HG02884 (cell line): Measurements from ENCODE around the gene SPATS2L.

Source experiments
- ATAC-seq: cut with Tn5 transposase; IDR thresholded peaks from one replicate; pipeline ENCODE4 v1.9.1; 2021; ENCODE audit warnings: mild to moderate bottlenecking, moderate library complexity; ENCODE audit not compliant: unreplicated experiment

The SPATS2L gene

DNA sequence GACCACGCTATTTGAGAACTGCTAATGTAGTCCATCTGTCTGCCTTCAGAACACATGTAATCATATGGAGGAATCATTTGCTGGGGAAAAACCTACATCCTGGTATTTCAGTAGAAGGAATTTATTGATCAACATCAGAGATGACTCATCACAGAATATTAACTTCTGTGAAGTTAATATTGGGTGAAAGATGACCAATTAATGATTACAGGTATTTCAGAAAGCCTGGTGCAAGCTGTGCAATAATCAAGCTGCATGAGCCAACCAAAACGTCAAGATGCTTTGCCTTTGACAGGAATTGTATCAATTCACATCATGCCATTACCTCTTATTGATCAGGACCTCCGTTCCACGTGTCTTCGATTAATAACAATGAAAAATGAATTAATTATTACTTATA, 9.4 kb upstream of the SPATS2L start:
- ATAC-seq, result no peak

DNA sequence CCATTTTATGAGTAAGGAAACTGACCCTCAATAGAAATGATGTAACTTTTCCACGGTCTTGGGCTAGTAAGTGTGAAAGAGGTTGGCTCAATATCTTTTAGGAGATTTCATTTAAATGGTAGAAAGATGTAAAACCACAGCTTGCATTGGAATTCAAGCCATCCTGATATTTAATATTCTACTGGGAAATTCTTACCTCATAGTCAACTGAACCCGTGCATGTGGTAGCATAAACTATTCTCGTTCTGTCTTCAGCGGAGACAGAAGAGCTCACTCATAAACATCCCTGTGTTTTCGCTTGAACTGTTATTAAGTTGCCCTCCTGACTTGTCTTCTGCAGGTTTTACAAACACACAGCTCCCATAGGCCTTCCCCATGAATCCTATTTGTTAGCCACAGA, 8.5 kb upstream of the SPATS2L start:
- ATAC-seq, result no peak

DNA sequence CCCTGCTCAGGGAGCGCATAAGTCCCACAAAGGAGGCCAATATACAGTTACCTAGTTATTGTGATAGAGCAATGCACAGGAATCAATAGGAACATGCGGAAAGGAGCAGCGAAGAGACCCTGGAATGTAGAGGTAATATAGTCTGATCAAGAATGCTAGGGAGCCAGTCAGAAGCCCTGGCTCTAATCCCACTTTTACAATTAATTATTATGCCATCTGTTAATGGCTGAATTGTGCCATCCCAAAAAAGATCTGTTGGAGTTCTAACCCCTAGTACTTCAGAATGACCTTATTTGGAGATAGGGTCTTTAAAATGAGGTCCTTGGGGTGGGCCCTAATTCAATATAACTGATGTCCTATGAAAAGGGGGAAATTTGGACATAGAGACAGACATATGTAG, 7.7 kb upstream of the SPATS2L start:
- ATAC-seq, result no peak

DNA sequence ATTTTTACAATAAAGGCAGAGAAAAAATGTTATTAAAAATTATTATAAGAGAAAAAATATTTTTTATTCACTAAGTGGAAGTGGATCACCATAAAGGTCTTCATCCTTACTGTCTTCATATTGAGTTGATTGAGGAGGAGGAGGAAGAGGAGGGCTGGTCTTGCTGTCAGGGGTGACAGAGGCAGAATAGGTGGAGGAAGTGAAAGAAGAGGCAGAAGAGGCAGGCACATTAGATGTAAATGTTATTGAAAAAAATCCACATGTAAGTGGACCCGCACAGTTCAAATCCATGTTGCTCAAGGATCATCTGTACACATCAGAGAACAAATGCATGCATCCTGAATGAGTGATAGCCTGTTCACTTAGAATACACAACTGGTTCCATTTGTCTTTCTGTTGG, 6.4 kb upstream of the SPATS2L start:
- no peak for ATAC-seq

DNA sequence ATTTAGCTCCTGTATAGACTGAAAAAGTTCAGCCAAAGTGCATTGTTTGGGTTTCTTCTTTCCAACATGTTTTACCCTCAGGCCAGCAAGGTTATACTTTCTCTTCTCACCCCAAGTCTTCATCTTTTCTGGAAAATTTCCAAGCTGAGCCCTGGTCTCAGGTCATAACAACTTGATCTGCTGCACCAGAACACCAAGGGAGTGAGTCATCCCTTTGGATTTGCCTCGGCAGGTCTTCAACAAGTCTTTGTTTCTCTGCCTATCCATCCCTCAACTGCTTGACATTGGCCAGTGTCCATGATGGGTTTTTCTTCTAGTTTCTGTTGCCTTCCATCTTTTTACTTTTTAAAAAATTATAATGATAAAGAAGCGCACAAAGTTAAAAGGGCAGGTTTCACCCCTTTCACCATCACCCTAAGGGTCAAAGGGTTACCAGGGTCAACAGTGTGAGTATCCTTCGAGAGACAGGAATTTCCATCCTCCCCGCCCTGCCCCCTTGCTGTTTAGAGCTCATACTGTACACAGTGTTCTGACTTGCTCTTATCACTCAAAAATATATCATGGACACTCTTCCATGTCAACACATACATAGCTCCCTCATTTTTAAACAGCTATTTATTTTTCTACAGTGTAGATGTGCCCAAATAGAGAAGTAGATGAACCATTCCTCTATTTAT, 5.7 kb upstream of the SPATS2L start:
- ATAC-seq, result no peak

DNA sequence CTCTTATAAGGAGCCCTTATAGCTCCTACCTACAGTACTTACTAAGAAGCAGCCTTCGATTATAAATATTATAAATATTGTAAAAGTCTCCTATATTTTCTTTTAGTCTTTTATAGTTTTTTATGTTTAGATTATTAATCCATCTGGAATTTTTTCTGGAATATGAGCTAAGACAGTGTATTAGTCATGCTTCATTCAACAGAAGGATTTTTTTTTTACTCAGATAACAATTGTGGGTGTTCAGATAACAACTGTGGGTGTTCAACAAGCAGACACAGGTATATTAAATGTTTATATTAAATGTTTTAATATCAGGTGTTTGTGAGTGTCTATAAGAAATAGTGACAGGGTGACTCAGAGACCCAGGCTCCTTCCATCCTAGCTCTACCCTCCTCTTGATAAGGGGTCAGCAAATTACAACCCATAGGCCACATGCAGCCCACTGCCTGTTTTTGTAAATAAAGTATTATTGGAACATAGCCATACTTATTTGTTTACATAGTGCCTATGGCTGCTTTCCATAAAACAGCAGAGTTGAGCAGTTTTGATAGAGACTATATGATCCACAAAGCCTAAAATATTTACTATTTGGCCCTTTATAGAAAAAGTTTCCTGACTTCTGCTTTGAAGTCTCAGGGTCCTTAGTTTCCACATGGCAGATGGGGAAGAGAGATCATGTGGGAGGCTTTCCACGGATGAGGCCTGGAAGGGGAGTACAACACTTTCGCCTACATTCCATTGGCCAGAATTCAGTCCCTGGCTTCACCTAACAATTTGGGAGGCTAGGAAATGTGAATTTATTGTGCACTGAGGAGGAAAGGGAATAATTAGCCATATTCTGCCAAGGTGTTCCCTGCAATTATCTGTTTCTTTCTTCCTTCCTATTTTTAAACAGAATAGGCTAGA, 4.3 kb upstream of the SPATS2L start:
- ATAC-seq, result no peak

DNA sequence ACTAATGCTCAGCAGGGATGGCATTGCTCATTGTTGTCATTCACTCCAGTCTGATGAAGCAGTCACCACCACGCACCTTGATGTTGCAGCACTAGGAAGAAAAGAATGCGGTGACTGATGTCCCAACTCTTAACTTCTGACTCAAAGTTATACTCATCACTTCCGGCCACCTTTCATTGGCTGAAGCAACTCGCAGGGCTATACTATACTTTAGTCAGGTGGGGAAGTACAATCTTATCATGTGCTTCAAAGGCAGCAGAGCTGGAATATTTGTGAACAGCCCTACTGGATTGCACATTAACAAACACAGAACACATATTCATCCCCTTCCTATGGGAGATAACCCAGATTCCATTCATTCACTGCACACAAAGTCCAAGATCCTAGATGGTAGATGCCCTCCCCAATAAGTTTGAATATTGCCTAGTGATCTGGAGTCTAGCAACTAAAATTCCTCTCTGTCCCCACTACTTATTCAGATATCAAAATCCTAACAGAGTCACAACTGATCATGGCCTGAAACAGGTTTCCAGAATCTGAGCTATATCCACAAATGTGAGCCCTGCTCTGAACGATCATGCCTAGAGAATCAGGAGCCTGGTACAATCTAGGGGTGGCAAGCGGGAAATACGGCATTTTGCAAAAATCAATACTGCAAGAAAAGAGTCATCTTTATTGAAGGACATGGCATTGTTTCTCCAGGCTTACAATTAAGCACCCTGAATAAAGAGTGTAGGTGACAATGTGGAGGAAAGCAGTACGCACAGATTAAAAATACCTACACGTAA, 3.4 kb upstream of the SPATS2L start:
- ATAC-seq, result no peak

DNA sequence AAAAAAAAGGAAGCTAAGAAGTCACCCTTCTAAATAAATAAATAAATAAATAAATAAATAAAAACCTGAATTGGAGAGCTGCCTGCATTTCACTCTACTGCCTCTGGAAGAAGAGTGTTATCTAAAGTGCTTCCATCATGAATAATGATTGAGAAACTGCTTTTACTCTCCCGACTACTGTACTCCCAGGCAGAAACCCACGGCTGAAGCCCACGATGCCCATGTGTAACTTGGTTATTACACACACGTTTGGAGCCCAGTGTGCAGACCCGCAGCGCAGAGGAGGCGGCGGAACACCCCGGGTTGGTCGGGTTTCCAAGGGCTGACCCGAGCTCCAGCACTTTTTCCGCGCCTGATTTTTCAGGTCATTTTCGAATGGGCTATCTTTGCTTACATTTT, 697 bp upstream of the SPATS2L start:
- ATAC-seq, result no peak

DNA sequence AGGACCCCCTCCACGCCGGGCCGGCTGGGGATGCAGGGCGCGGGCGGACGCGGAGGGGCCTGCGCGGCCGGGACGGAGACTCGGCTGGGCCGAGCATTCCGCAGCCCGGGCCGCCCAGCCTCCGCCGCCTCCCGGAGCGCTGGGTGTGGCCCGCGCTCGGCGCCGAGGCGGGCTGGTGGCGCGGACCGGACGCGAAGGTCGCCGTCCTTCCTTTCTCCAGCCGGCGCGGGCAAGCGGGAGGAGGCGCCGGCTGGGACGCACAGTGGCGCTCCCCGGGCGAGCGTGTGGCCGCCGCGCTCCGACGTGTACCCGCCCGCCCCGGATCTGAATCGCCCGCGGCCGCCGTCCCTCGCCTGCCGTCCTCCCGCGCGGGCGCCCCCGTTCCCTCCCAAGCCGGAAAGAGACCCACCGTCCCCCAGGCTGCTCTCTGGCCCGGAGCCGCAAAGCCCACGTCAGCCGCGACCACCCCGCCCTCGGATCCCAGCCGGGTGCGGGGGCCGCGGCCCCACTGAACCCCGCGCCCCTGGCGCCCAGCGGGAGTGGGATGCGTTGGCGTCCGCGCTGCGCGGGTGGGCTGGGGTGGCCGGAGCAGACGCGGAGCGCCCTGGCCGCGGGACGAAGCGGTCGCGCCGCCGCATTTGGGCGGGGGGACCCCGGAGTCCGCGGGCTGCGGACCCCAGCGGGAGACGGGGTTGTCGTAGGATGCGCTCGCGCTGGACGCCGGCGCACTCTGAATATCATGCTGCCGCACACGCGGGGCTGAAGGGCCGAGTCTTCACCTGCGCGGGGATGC, 634 bp downstream of the SPATS2L start:
- ATAC-seq, result peak; percentile 46

DNA sequence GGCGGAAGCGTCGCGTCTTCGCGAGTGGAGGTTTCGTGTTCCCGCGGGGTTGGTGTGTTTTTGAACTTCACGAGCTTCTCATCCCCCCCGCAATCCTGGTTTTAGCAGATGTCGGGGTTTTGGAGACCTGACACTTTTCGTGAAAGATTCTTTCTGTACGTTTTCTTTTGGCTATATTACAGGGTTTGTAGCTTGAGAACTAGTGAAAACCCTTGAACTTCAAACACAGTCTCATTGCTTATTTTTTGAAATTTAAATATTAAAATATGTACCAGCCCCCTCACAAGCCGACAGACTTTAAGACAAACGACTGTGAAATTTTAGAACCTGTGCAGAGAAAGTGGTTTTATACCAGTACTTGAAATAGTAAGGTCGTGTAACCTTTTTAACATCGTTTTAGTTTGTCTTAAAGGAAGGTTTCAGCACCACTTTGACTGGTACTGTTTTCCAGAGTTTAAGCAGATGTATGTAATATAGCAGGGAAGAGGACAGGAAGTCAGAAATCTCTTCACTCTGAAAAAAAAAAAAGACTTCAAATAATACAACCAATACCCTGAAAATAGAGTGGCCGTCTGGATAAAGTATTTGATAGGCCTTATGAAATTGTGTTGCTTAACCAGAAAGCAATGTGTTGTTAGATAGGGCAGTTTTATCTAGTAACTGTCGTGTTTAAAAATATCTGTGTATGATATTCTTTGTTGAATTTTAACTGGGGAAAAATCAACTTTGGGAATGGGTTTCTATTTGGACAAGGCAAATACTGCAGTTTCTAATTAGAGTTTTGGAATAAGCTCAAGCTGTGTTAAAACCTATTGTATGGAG, 1.4 kb downstream of the SPATS2L start:
- ATAC-seq, result no peak

DNA sequence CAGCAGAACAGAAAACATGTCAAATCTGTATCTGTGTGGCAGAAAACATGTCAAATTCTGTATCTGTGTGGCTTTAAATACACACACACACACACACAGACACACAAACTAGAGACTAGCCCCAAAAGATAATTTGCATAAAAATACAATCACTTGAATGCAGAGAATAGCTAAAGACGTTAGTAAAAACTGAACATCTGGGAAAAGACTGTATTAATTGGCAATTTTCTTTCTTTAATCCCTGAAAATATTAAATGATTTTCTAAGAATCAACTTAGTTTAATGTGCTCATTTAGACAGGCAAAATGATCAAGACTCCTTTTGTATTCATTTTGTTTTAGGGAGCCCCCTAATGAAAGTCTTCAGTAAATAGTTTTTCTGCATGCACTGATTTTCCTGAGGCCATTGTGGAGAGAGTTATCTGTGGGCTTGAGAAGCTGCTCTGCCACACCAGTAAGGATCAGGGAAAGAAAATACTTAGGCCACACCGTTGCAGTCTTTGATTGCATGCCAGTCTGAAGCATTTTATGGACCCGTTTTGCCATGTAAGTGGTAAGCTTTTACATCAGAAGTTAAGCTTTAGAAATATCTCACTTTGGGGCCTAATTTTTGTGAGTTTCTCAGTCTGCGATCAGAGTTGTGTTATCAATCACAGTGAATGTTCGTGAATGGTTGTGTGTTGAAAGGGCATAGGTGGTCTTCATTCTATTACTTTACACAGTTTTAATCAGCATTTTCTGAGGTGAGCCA, 2.2 kb downstream of the SPATS2L start:
- ATAC-seq, result no peak

DNA sequence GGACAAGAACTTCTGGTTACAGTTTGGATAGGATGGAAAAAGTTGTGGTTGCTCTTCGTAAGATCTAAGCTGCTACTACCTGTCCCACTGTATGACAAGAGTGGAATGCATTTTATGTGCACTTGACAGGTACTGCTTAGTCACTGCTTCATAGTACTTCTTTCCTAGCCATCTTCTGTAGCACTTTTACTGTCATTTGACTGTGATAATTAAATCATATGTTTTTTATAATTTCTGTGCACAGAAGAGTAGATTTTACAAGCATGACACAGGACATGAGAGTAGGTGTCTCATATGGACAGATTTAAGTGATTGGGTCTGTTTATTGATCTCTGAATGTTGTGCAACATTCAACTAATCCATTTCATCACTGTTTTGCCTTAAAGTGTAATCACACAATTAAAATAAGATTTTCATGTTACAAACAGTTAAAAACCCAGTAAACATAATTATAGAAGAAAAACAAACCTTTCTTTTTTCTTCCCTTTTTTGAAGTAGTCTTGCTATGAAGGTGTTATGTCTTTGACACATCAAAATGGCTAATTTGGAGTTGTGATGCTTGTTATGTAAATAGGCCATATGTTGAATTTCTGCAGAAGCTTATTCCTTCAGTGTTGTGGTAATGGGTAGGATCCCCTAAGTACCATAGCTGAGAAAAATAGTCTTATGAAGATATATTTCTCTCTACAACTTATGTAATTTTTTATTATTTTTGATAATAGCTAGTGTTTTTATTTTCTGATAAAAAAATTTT, 3.0 kb downstream of the SPATS2L start:
- ATAC-seq, result no peak

DNA sequence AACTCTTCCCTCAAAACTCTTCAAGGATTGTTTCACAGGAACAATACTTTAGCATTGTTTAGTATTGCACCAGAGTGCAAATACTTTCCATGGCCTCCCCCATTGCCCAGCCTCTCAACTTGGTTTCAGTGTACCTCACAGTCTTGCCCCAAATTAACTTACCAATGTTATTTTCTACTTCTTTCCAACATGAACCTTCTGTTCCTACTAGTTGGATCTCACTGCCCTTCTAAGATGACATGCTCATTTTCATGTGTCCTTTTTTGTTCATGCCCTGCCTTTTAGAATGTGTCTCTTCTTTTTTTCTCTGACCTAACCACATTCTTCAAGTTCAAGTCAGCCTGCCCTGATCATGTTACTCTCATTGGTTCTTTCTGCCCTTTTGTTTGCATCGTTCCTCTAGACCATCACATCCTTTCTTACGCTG, 4.1 kb downstream of the SPATS2L start:
- ATAC-seq, result no peak

DNA sequence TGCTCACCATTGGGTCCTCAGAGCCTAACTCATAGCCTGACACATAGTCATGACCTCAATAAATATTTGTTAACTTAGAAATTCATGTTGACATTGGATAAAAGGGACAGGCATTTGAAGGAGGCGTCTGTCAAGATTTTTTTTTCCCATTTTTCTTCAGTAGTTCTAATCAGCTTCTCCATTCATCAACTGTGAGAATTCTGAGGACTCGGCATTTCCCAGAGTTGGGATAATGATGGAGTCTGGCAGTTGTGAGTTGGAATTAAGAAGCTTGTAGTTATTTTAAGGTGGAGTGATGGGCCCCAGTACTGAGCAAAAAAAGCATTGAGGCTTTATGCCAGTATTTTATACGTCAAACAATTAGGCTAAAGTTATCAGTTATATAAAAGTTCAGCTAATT, 4.6 kb downstream of the SPATS2L start:
- no peak for ATAC-seq

DNA sequence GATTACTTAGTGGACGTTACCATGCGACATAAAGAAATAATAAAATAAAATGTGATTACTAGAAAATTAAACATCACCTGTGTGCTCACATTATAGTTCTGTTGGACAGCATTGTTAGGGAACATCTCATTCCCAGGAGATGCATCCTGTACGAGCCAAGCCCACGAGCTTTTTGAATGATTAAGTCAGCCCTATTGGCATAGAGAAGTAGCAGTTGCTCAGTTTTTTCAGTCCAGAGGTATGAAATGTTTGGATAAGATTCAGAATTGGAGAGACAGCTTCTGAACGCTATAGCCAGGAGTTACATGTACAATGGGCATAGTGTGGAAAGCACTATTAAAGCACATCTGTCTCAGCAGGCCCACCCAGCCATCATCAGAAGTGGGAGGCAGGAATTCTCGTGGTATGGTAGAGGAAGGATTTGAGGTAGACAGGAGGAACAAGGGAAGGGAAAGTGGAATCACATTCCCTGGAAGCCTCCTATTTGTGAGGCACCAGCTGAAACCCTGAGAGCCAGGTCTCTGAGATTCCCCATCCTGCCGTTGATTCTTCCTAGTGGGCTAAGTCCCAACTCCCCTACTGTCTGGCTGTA, 8.6 kb downstream of the SPATS2L start:
- ATAC-seq, result no peak

DNA sequence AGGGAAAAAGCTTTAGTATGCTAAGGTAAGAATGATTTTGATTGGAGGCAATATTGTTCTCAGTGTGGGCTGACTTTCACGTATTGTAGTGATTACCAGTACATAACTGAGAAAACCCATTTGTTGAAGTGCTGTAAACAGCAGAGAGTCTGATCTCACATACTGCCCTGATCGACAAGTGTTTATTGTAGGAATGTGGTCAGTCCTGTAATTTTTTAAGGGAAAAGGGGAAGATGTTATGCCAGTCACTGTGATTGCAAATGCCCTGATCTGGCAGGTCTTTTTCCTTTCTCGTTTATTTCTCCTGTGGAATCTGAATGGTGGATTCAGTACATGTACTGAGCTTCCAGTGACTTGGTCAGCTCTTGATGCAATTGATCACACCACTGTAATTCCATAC, 11.5 kb downstream of the SPATS2L start:
- ATAC-seq, result no peak

DNA sequence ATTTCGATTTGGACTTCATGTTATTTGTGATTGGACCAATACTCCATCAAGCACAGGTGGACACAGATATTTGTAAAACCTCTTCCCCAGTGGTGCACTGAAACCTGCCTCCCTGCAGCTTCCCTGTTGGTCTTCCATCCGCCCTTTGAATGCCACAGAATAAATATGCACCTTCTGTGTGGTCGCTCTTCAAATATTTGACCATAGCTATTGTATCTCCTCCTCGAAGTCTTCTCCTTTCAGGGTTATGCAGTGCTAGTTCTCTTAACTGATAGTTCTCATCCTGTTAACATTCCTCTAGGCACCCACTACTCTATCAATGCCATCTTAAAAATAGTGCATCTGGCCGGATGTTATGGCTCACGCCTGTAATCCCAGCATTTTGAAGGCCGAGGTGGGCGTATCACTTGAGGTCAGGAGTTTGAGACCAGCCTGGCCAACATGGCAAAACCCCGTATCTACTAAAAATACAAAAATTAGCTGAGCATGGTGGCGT, 12.5 kb downstream of the SPATS2L start:
- ATAC-seq, result no peak
